Hepatocyte (in vitro differentiated cells): ENCODE data around the gene UMAD1.

Experiments
- EZH2 ChIP-seq: fragments of 200-600 bp; sonication (generic); IDR thresholded peaks from 2 replicates; pipeline ENCODE4 v1.6.1; 2016; ENCODE audit warnings: antibody characterized with exemption, mild to moderate bottlenecking, borderline replicate concordance
- TF ChIP-seq, protein P1 (sequence below): fragments of 200-600 bp; sonication (generic); IDR thresholded peaks from 2 replicates; pipeline ENCODE4 v1.5.1; 2016; ENCODE audit warnings: antibody characterized with exemption, mild to moderate bottlenecking; ENCODE audit not compliant: poor library complexity

DNA sequence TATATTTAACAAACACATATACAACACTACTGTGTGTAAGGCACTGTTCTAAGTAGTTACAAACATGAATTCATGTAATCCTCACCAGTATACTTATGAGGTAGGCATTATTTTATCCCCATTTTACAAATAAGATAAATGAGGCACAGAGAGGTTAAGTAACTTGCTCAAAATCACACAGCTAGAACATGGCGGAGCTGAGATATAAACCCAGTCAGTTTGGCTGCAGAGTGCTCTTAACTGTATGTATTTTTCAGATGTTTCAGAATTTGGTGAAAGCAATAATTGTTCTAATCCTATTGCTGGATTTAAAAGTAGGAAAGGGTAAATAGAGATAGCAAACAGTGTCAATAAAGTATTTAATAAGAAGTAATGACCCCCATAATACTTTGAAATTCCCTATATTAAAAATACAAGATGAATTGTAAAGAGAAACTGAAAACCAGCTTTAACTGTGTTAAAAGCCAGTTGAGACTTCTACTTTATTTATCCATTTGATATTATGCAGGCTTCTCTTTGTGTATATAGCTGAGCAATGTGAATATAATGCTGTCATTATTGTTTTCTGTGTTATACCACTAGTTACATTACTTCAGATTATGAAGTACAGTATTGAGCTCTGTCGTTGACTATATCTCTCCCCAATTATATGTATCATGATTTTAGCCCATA, 110.2 kb downstream of the UMAD1 start:
- TF ChIP-seq, protein P1, sequence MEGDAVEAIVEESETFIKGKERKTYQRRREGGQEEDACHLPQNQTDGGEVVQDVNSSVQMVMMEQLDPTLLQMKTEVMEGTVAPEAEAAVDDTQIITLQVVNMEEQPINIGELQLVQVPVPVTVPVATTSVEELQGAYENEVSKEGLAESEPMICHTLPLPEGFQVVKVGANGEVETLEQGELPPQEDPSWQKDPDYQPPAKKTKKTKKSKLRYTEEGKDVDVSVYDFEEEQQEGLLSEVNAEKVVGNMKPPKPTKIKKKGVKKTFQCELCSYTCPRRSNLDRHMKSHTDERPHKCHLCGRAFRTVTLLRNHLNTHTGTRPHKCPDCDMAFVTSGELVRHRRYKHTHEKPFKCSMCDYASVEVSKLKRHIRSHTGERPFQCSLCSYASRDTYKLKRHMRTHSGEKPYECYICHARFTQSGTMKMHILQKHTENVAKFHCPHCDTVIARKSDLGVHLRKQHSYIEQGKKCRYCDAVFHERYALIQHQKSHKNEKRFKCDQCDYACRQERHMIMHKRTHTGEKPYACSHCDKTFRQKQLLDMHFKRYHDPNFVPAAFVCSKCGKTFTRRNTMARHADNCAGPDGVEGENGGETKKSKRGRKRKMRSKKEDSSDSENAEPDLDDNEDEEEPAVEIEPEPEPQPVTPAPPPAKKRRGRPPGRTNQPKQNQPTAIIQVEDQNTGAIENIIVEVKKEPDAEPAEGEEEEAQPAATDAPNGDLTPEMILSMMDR: no peak
- no peak for TF ChIP-seq EZH2
